Measurements from ENCODE around the gene SLBP. TPM values are rescaled to one million over a fixed set of nuclear protein-coding genes. Genes with fewer than 3 reads are reported as not detected.

SLBP gene
- total and polyA plus RNA-seq, 8 donors = 8.7 to 20.2 (median 10.9) TPM

- no peaks in the 10 kb centered on the region for H3K27me3 ChIP-seq
- WGBS, 2 donors = 70 to 95% methylated on average over 12 of the region's 12 CpGs
- no peak for TF ChIP-seq CTCF (IDR thresholded peaks at IDR 0.05)
- peak in 1 of 6 donors; percentile 52 for DNase-seq
- ATAC-seq = no peak
- no peaks in the 10 kb centered on the region for H3K4me1 ChIP-seq
- H3K27ac ChIP-seq = no peak overlapping the region
- no peaks in the 10 kb centered on the region for H3K9me3 ChIP-seq
- no peaks in the 10 kb centered on the region for H3K36me3 ChIP-seq
- no peak overlapping the region for H3K4me3 ChIP-seq
- intact Hi-C loops (cut with DNase I) = loop anchor here in 1 of 3 donors (10.0 kb wide), 1 partner anchor 441 kb away; no protein-coding TSS in a partner anchor
- FAIRE-seq = no peak
Measured at GRCh38 chr4:1743551-1743950, 31.4 kb upstream of the SLBP start.

GRCh38 chr4:1741208-1741607, 29.1 kb upstream of the SLBP start:
- no peak for ATAC-seq
- Histone ChIP-seq H3K36me3 (no peaks in the 10 kb centered on the region), H3K27me3 (no peaks in the 10 kb centered on the region), H3K4me3 (no peak overlapping the region), H3K4me1 (no peaks in the 10 kb centered on the region), H3K27ac (no peak overlapping the region), H3K9me3 (no peaks in the 10 kb centered on the region)
- no peak for FAIRE-seq
- DNase-seq = peak in 1 of 6 donors; percentile 43
- 88 to 94% methylated on average over 17 of the region's 17 CpGs for WGBS, 2 donors
- no peak for TF ChIP-seq CTCF (IDR thresholded peaks at IDR 0.05)
- intact Hi-C loops (cut with DNase I) = loop anchor here in 1 of 3 donors (10.0 kb wide), 1 partner anchor 444 kb away; no protein-coding TSS in a partner anchor

- FAIRE-seq = no peak
- intact Hi-C loops (cut with DNase I) = loop anchor here in 1 of 3 donors (10.0 kb wide), 1 partner anchor 445 kb away; no protein-coding TSS in a partner anchor
- WGBS, 2 donors = 97 to 99% methylated on average over 20 to 22 of the region's 22 CpGs
- ATAC-seq = no peak
- TF ChIP-seq CTCF (IDR thresholded peaks at IDR 0.05) = no peak
- H3K27ac ChIP-seq = no peak overlapping the region
- no peak overlapping the region for H3K4me3 ChIP-seq
- no peaks in the 10 kb centered on the region for H3K27me3 ChIP-seq
- no peaks in the 10 kb centered on the region for H3K4me1 ChIP-seq
- DNase-seq = peak in 1 of 6 donors; percentile 59
- no peaks in the 10 kb centered on the region for H3K9me3 ChIP-seq
- no peaks in the 10 kb centered on the region for H3K36me3 ChIP-seq
Measured at GRCh38 chr4:1740021-1740545, 28.0 kb upstream of the SLBP start.

- Histone ChIP-seq H3K27ac (no peak overlapping the region), H3K4me1 (no peaks in the 10 kb centered on the region), H3K36me3 (no peaks in the 10 kb centered on the region), H3K4me3 (no peak overlapping the region), H3K9me3 (no peaks in the 10 kb centered on the region), H3K27me3 (no peaks in the 10 kb centered on the region)
- no peak for TF ChIP-seq CTCF (IDR thresholded peaks at IDR 0.05)
- WGBS, 2 donors = 95 to 99% methylated on average over 7 to 9 of the region's 9 CpGs
- ATAC-seq (no peak), FAIRE-seq (no peak), DNase-seq (peak in 1 of 6 donors; percentile 76)
- intact Hi-C loops (cut with DNase I) = no loop called here
Measured at GRCh38 chr4:1739358-1739757, 27.2 kb upstream of the SLBP start.

GRCh38 chr4:1738410-1738809, 26.3 kb upstream of the SLBP start:
- Histone ChIP-seq H3K27ac (no peak overlapping the region), H3K27me3 (no peaks in the 10 kb centered on the region), H3K4me3 (no peak overlapping the region), H3K4me1 (no peaks in the 10 kb centered on the region), H3K36me3 (no peaks in the 10 kb centered on the region), H3K9me3 (no peaks in the 10 kb centered on the region)
- ATAC-seq = no peak
- TF ChIP-seq CTCF (IDR thresholded peaks at IDR 0.05) = no peak
- no peak for FAIRE-seq
- intact Hi-C loops (cut with DNase I) = no loop called here
- DNase-seq = no peak
- 95 to 98% methylated on average over 4 of the region's 4 CpGs for WGBS, 2 donors

All from pancreas (tissue), 10 donors.